Neural progenitor cell (in vitro differentiated cells): ENCODE results near the gene TRPM6. TPM values are rescaled to one million over a fixed set of nuclear protein-coding genes. Genes with fewer than 3 reads are reported as not detected.

Experiments
- DNase-seq: peaks from one replicate; pipeline ENCODE4 v3.0.0-alpha.2; 2016; ENCODE audit warnings: low spot score
- H2AFZ ChIP-seq: fragments of 200-600 bp; sonication (generic); replicated peaks from 2 replicates; pipeline ENCODE4 v1.6.1; 2016; ENCODE audit warnings: antibody characterized with exemption
- H3F3A ChIP-seq: fragments of 200-600 bp; sonication (generic); 2 replicates; pipeline ENCODE4 v1.6.1; 2016; ENCODE audit warnings: antibody characterized with exemption, low read depth
- H3K27ac ChIP-seq: fragments of 200-600 bp; sonication (generic); 2 replicates; pipeline ENCODE4 v1.5.1; 2016; ENCODE audit warnings: mild to moderate bottlenecking
- H3K27me3 ChIP-seq: fragments of 200-600 bp; sonication (generic); 2 replicates; pipeline ENCODE4 v1.6.1; 2016; ENCODE audit warnings: mild to moderate bottlenecking, moderate library complexity
- H3K36me3 ChIP-seq: fragments of 200-600 bp; sonication (generic); 2 replicates; pipeline ENCODE4 v1.5.1; 2016
- H3K4me1 ChIP-seq: fragments of 200-600 bp; sonication (generic); 2 replicates; pipeline ENCODE4 v1.6.1; 2016; ENCODE audit warnings: mixed run types
- H3K4me2 ChIP-seq: fragments of 200-600 bp; sonication (generic); 2 replicates; pipeline ENCODE4 v1.6.1; 2016
- H3K4me3 ChIP-seq: fragments of 200-600 bp; sonication (generic); 2 replicates; pipeline ENCODE4 v1.5.1; 2016
- H3K79me2 ChIP-seq: fragments of 200-600 bp; sonication (generic); 2 replicates; pipeline ENCODE4 v1.6.1; 2016; ENCODE audit warnings: low read depth
- H3K9ac ChIP-seq: fragments of 200-600 bp; sonication (generic); 2 replicates; pipeline ENCODE4 v1.6.1; 2016
- H3K9me3 ChIP-seq: fragments of 200-600 bp; sonication (generic); 2 replicates; pipeline ENCODE4 v1.5.1; 2016; ENCODE audit warnings: low read depth
- H4K20me1 ChIP-seq: fragments of 200-600 bp; sonication (generic); 2 replicates; pipeline ENCODE4 v1.6.1; 2016; ENCODE audit warnings: low read depth
- H3K27ac Mint-ChIP-seq: 3 replicates; pipeline ENCODE4 v1.8.0; 2021; ENCODE audit warnings: mixed read lengths
- H3K27me3 Mint-ChIP-seq: 2 replicates; pipeline ENCODE4 v1.8.0; 2022; ENCODE audit warnings: low read depth, mild to moderate bottlenecking, inconsistent platforms, moderate library complexity, mixed read lengths; ENCODE audit not compliant: insufficient read depth
- H3K36me3 Mint-ChIP-seq: 3 replicates; pipeline ENCODE4 v1.8.0; 2021; ENCODE audit warnings: mixed read lengths
- H3K4me1 Mint-ChIP-seq: 3 replicates; pipeline ENCODE4 v1.8.0; 2021; ENCODE audit warnings: mixed read lengths
- H3K4me3 Mint-ChIP-seq: 3 replicates; pipeline ENCODE4 v1.8.0; 2021; ENCODE audit warnings: mild to moderate bottlenecking, moderate library complexity, mixed read lengths
- H3K9me3 Mint-ChIP-seq: 3 replicates; pipeline ENCODE4 v1.8.0; 2020; ENCODE audit warnings: mixed read lengths
- EZH2 ChIP-seq: fragments of 200-600 bp; sonication (generic); IDR thresholded peaks from 2 replicates; pipeline ENCODE4 v1.6.1; 2017; ENCODE audit warnings: antibody characterized with exemption, mild to moderate bottlenecking, moderate library complexity
- EZH2phosphoT487 ChIP-seq: fragments of 200-600 bp; sonication (generic); IDR thresholded peaks from 2 replicates; pipeline ENCODE4 v1.6.1; 2017; ENCODE audit warnings: antibody characterized with exemption
- total RNA-seq: library from RNA; depleted of rRNA; stranded (reverse); fragments of >200 nt; gene quantifications from 2 replicates; pipeline ENCODE4 v1.2.3, GENCODE V29; 2015; ENCODE audit warnings: low replicate concordance
- TF ChIP-seq, protein P1 (sequence below): fragments of 200-600 bp; sonication (generic); IDR thresholded peaks from 2 replicates; pipeline ENCODE4 v1.5.1; 2017; ENCODE audit warnings: antibody characterized with exemption, mild to moderate bottlenecking

Gene TRPM6
- total RNA-seq, 1 donor from 2014 or later: not detected

GRCh38 chr9:74724317-74724716 is 163.4 kb downstream of the TRPM6 start:
- H3K9me3 ChIP-seq: no peaks in the 10 kb centered on the region
- Mint-ChIP-seq H3K4me1 (peaks cover 21% of the 10 kb centered on the region), H3K9me3 (no peaks in the 10 kb centered on the region), H3K27ac (no peak overlapping the region), H3K27me3 (no peaks in the 10 kb centered on the region), H3K36me3 (no peaks in the 10 kb centered on the region), H3K4me3 (no peak overlapping the region)
- H3K79me2 ChIP-seq: no peaks in the 10 kb centered on the region
- H3K4me3 ChIP-seq: no peak overlapping the region
- no peaks in the 10 kb centered on the region for H4K20me1 ChIP-seq
- H3K27me3 ChIP-seq: no peaks in the 10 kb centered on the region
- TF ChIP-seq, protein P1, sequence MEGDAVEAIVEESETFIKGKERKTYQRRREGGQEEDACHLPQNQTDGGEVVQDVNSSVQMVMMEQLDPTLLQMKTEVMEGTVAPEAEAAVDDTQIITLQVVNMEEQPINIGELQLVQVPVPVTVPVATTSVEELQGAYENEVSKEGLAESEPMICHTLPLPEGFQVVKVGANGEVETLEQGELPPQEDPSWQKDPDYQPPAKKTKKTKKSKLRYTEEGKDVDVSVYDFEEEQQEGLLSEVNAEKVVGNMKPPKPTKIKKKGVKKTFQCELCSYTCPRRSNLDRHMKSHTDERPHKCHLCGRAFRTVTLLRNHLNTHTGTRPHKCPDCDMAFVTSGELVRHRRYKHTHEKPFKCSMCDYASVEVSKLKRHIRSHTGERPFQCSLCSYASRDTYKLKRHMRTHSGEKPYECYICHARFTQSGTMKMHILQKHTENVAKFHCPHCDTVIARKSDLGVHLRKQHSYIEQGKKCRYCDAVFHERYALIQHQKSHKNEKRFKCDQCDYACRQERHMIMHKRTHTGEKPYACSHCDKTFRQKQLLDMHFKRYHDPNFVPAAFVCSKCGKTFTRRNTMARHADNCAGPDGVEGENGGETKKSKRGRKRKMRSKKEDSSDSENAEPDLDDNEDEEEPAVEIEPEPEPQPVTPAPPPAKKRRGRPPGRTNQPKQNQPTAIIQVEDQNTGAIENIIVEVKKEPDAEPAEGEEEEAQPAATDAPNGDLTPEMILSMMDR: no peak
- TF ChIP-seq EZH2 (no peak), EZH2phosphoT487 (no peak)
- H3F3A ChIP-seq: peaks cover 12% of the 10 kb centered on the region
- no peaks in the 10 kb centered on the region for H3K36me3 ChIP-seq
- H3K4me2 ChIP-seq: no peak overlapping the region
- no peak overlapping the region for H2AFZ ChIP-seq
- no peak for DNase-seq
- H3K4me1 ChIP-seq: peaks cover 19% of the 10 kb centered on the region
- no peak overlapping the region for H3K27ac ChIP-seq
- no peak overlapping the region for H3K9ac ChIP-seq

GRCh38 chr9:74721696-74722660 is 165.7 kb downstream of the TRPM6 start:
- no peak overlapping the region for H2AFZ ChIP-seq
- H3K9me3 ChIP-seq: no peaks in the 10 kb centered on the region
- H3K27me3 ChIP-seq: no peaks in the 10 kb centered on the region
- Mint-ChIP-seq H3K4me3 (no peak overlapping the region), H3K4me1 (no peaks in the 10 kb centered on the region), H3K27me3 (no peaks in the 10 kb centered on the region), H3K9me3 (no peaks in the 10 kb centered on the region), H3K27ac (no peak overlapping the region), H3K36me3 (no peaks in the 10 kb centered on the region)
- no peak for DNase-seq
- no peak for TF ChIP-seq EZH2
- TF ChIP-seq EZH2phosphoT487: no peak
- TF ChIP-seq, protein P1: no peak
- no peak overlapping the region for H3K9ac ChIP-seq
- no peak overlapping the region for H3K4me3 ChIP-seq
- no peaks in the 10 kb centered on the region for H3K79me2 ChIP-seq
- no peaks in the 10 kb centered on the region for H4K20me1 ChIP-seq
- H3F3A ChIP-seq: no peaks in the 10 kb centered on the region
- H3K36me3 ChIP-seq: no peaks in the 10 kb centered on the region
- H3K4me1 ChIP-seq: no peaks in the 10 kb centered on the region
- no peak overlapping the region for H3K4me2 ChIP-seq
- H3K27ac ChIP-seq: no peak overlapping the region

GRCh38 chr9:74719306-74719705 is 168.4 kb downstream of the TRPM6 start:
- H3K79me2 ChIP-seq: no peaks in the 10 kb centered on the region
- H3F3A ChIP-seq: no peaks in the 10 kb centered on the region
- H3K4me2 ChIP-seq: no peak overlapping the region
- Mint-ChIP-seq H3K27me3 (no peaks in the 10 kb centered on the region), H3K4me3 (no peak overlapping the region), H3K27ac (no peak overlapping the region), H3K9me3 (no peaks in the 10 kb centered on the region), H3K36me3 (no peaks in the 10 kb centered on the region), H3K4me1 (no peaks in the 10 kb centered on the region)
- H3K36me3 ChIP-seq: no peaks in the 10 kb centered on the region
- no peak overlapping the region for H2AFZ ChIP-seq
- no peaks in the 10 kb centered on the region for H3K4me1 ChIP-seq
- TF ChIP-seq, protein P1: no peak
- TF ChIP-seq EZH2phosphoT487 (no peak), EZH2 (no peak)
- H3K9me3 ChIP-seq: no peaks in the 10 kb centered on the region
- no peaks in the 10 kb centered on the region for H3K27me3 ChIP-seq
- H3K9ac ChIP-seq: no peak overlapping the region
- H3K27ac ChIP-seq: no peak overlapping the region
- no peak for DNase-seq
- H3K4me3 ChIP-seq: no peak overlapping the region
- no peaks in the 10 kb centered on the region for H4K20me1 ChIP-seq
